ENCODE data around the gene SP140L.
"Not testable (repeated sequence)": the region's sequence is repeated elsewhere in the genome, so short reads cannot be mapped to it uniquely, and the experiment has no call there.

Gene SP140L

DNA sequence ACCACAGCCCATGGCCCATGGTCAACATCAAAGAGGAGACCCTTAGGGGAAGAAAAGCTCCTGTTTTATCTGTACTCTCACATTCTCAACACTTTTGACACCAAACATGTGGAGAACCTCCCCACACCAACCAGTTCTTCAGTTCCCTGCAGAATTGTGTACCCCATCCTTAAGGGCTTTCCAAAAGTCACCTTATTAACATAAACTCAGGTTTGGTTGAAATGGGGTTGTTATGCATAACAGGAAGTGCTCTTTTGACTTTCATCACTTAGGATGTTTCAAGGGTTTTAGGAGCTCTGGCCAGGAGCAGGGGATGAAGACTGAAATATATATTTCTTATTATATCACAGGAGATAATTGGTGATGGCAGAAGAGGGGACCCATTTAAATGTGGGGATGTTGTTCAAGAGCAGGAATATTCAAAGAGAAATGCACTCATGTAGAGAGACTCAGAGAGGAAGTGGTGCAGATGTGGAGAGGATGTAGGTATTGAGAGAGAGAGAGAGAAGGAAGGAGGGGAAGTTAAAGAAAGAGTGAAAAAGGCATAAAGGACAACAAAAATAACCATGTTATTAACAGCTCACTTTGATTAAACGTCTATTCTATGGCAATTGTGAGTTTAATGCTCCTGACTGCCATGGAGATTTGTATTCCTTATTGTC lies 35.2 kb downstream of the SP140L start:
- no peak for DNase-seq (ENCODE audit: low read depth, low spot score)

DNA sequence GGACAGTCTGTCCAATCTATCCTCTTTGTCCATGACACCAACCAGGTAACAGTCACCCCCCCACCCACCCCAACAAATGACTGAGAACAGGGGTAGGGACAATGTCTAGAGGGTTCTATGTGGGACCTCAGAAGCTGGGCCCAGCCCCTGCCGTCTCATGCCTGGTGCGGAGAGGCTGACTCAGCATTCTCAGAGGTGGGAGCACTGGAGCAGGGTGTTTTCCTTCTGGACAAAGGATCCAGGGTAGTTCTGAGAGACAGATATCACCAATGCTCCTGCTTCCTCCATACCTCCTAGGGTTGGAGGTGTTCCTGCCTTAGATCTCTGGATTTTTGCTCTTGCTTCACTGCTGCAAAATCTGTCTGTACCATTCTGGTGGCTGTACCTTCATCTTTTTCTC lies 55.1 kb downstream of the SP140L start:
- no peak for DNase-seq (ENCODE audit: low read depth, low spot score)

- no peak for DNase-seq (ENCODE audit: low read depth, low spot score)
These were observed 56.5 kb downstream of the SP140L start for GRCh38 chr2:230383453-230383852.

DNA sequence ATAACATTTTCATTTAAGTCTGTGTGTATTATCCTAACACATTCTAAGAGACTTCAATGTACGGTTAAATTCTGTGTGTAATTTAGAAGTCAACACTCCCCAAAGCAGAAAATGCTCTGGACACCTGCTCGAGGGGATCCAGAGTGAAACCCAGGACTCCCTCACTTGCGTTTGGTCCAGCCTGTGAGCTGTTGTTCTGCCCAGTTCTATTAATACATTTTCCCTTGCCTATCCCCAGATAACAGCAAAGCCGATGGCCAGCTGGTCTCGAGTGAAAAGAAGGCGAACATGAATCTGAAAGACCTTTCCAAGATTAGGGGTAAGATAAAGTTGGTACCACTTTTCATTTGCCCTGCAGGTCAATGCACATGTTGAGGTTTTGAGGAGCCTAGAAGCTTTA lies 58.0 kb downstream of the SP140L start:
- DNase-seq (ENCODE audit: low read depth, low spot score): no peak

DNA sequence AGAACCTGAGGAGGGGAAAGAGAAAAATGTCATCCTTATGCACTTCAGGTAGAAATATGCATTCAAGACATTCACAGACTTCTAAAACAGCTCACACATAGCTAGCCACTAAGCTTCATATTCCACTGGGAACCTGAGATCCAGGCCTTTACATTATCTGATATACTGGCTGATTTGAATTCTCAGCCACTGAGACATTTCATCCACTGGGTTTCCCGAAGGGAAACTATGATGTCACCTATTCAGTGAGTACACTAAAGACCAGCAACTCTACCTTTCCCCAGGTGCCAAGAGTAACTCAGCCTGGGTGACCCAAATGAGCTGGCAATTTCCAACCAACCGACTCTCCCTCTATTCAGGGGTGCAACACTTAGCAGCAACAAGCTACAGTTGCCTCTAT lies 67.3 kb downstream of the SP140L start:
- no peak for DNase-seq (ENCODE audit: low read depth, low spot score)

- not testable (repeated sequence) for DNase-seq (ENCODE audit: low read depth, low spot score)
These were observed 71.7 kb downstream of the SP140L start for GRCh38 chr2:230398698-230399097.

GRCh38 chr2:230400041-230400440 lies 73.0 kb downstream of the SP140L start:
- DNase-seq (ENCODE audit: low read depth, low spot score): no peak

DNA sequence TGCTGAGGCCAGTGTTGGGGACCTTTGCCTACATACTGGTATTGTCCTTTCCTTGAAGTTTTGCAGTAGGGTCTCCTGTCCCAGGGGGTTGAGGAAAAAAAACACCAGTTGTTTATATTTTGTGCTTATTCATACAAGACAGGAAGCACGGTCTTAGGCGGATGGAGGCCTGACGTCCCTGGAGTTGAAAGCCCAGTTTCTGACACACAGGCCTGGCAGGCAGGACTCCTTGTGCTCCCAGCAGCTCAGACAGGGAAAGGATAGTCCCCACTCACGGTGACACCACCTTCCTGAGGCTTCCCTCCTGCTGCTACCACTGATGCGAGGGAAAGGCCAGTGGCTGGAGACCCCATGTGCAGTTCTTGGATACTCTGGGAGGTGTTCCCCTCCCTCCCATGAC lies 73.5 kb downstream of the SP140L start:
- no peak for DNase-seq (ENCODE audit: low read depth, low spot score)

GRCh38 chr2:230401026-230401425 lies 74.0 kb downstream of the SP140L start:
- not testable (repeated sequence) for DNase-seq (ENCODE audit: low read depth, low spot score)

GRCh38 chr2:230403746-230404145 lies 76.8 kb downstream of the SP140L start:
- no peak for DNase-seq (ENCODE audit: low read depth, low spot score)

GRCh38 chr2:230405824-230406223 lies 78.8 kb downstream of the SP140L start:
- DNase-seq (ENCODE audit: low read depth, low spot score): no peak

GRCh38 chr2:230408244-230408842 lies 81.3 kb downstream of the SP140L start:
- DNase-seq (ENCODE audit: low read depth, low spot score): no peak

DNA sequence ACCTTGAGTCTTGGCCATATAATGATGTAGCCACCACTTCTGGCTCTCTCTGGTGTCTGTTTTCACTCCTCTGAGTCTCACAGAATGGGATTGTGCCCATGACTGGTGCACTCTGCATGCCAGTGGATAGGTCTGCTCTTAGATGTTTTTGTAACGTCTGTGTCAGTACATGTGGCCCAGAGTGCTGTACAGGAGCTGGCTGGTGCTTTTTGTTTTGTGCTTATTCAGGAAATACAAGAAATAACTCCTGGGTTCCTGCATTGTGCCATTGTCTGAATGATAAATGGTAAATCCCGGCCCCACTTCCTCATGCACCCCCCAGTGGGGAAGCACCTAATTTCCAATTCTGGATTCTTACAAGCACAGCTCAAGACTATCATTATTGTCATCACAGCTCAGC lies 82.3 kb downstream of the SP140L start:
- not testable (repeated sequence) for DNase-seq (ENCODE audit: low read depth, low spot score)

GRCh38 chr2:230410263-230410662 lies 83.3 kb downstream of the SP140L start:
- no peak for DNase-seq (ENCODE audit: low read depth, low spot score)

DNA sequence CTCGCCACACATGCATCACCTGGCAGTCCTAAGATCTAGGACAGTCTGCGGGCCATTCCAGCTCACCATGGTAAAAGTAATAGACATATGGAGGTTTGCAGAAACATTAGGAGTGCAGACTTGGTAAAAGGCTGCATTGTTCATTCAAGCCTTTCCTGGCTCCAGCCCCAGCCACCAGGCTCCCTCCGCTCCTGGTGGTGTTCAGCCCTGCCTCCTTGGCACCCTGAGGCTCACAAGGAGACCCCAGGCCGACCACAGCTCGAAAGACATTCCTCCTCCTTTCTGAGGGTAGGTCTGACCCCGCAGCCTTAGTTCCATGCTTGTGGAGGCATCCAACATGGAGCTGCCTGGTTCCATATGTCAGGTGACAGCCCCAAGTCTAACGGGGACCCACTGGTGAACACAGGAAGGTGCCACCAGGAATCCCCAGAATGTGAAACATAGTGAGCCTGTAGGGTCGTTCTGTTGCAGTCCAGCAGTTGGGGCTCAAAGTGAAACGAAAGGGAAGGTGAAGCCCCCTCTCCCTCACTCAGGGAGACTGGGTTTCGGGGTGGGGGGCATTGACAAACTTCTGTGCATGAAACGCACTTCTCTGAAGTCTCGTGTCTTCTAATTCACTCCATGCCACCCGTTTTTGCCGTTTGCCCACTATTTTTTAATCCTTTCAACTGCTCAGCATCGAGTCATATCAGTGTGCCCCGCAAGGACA lies 84.0 kb downstream of the SP140L start:
- DNase-seq (ENCODE audit: low read depth, low spot score): no peak

DNA sequence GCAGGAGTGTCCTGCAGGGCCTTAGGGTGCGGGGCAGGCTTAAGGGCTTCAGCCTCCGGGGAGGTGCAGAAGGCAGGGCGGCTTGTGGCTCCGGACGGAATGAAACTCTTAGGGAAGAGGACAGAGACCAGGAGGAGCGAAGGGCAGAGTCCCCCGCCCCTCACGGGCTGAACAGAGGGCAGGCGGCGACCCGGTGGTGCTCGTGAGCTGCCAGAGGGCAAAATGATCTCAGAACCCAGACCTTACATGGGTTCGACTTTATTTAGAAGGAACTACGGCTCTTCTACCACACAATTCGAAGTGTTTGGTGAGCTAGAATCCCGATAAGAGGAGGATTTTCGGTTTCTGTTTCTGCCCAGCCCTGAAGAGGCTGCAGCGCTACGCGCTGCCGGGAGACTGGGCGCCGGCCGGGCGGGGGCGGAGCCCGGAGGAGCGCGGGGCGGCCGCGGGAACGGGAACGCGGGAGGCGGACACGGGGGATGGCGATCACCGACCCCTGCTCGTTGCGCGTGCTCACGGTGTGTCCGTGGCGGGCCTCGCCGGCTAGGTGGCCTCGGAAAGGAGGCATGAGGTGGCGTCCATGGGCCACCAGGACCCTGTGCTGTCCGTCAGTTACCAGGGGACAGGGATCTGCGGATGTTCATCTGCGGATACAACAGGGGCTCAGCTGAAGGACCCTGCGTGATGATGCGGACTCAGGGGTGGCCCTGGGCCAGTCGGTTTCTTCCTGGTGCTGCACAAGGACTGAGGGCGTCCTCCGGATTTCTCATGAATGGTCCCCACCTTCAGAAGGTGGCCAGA lies 84.8 kb downstream of the SP140L start:
- peak; percentile 64 for DNase-seq (ENCODE audit: low read depth, low spot score)

DNA sequence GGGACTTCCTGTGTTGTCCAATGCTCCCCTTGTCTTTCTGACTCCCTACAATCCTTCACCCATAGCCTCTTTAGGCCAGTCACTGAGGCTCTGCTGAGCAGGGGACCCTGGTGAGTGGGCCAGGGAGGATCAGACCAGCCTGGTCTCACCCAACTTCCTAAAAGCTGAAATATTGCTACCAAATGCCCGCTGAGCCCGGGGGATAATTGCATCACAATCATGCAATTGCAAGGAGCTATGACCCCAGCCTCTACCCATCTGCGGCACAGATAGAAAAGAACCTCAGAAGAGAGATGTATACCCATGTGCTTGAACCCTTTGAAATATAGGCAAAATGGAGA lies 85.3 kb downstream of the SP140L start:
- DNase-seq (ENCODE audit: low read depth, low spot score): no peak

- DNase-seq (ENCODE audit: low read depth, low spot score): no peak
These were observed 85.9 kb downstream of the SP140L start for GRCh38 chr2:230412846-230413245.

DNA sequence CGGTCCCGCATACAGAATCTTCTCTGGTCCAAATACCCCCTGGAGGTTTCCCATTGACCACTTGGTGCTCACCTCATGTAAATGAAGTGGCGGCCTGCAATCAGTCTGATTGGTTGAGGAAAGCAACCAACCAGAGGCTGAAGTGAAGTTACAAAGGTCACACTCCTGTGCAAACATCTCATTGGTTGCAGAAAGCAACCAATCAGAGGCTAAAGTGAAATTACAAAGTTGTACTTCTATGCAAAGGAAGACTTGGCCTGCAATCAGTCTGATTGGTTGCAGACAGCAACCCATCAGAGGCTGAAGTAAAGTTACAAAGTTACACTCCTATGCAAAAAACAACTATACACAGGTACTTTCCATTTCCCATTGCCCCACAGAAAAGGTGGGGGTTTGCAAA lies 86.5 kb downstream of the SP140L start:
- DNase-seq (ENCODE audit: low read depth, low spot score): no peak

DNA sequence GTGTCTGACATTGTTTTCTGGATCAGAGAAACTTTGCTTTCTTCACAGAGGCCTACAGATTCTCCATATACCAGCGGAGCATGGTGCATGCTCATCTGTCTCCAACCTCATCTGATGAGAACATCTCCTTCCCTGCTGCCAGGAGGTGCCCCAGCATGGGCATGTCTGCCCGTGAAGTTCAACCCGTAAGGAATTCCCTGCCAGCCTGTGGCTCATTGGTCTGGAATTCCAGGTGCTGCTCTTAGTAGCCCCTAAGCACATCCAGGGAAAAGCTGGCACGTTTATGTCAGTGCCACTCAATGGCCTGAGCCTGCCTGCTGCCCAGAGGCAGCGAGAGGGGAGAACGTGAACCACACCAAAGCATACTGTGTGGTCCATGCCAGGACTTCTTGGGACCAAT lies 87.3 kb downstream of the SP140L start:
- DNase-seq (ENCODE audit: low read depth, low spot score): no peak

DNA sequence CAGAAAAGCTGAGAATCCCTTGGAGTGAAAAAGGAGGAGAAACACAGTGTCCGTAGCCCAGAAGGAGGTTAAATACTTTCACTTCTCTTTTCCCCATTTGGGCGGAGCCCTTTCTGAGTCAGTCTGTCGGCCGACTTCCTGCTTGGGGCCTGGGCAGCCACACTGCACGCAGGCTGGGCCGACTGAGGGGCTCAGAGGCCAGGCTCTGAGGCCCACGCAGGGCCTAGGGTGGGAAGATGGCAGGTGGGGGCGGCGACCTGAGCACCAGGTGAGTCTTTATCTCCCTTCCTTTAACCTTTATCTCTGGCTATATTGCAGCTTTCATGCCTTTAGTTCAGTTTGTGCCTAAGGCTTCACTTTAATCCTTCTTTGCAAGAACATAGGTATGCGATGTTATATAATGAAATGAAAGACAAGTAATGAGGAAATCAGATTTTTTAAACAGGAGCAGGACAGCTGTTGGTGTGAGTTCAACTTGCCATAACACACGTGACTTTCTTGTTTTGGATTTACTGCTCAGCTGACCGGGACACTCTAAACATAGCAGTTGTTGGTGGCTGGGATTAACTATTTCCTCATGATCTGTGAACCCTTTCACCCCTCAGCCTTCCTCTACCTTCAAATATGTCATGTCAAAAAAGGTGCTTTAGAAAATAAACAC lies 89.2 kb downstream of the SP140L start, which contains the start of gene SP100:
SP100 (plus strand) TSS at position 141 of the 661 bp plus-strand sequence; CDS start at position 237, 96 bp downstream.
- peak; percentile 26 for DNase-seq (ENCODE audit: low read depth, low spot score)

- no peak for DNase-seq (ENCODE audit: low read depth, low spot score)
These were observed 90.4 kb downstream of the SP140L start for GRCh38 chr2:230417436-230417835.
